ENCODE results near the gene SNX25.
"Not testable (repeated sequence)": the region's sequence is repeated elsewhere in the genome, so short reads cannot be mapped to it uniquely, and the experiment has no call there.

Gene SNX25

GRCh38 chr4:185334326-185334725, 124.9 kb downstream of the SNX25 start:
- in situ Hi-C loops (cut with MboI; ENCODE audit: low sequenced_read_pairs), result no loop called here

- in situ Hi-C loops (cut with MboI; ENCODE audit: low sequenced_read_pairs), result no loop called here
Measured at GRCh38 chr4:185335579-185335978, 126.2 kb downstream of the SNX25 start.

- in situ Hi-C loops (cut with MboI; ENCODE audit: low sequenced_read_pairs), result no loop called here
Measured at GRCh38 chr4:185339941-185340340, 130.5 kb downstream of the SNX25 start.

- in situ Hi-C loops (cut with MboI; ENCODE audit: low sequenced_read_pairs), result no loop called here
Measured at GRCh38 chr4:185341377-185341776, 132.0 kb downstream of the SNX25 start.

GRCh38 chr4:185341841-185342240, 132.4 kb downstream of the SNX25 start:
- in situ Hi-C loops (cut with MboI; ENCODE audit: low sequenced_read_pairs), result no loop called here

- in situ Hi-C loops (cut with MboI; ENCODE audit: low sequenced_read_pairs), result no loop called here
Measured at GRCh38 chr4:185343726-185344581, 134.6 kb downstream of the SNX25 start.

- in situ Hi-C loops (cut with MboI; ENCODE audit: low sequenced_read_pairs), result no loop called here
Measured at GRCh38 chr4:185344743-185345538, 135.5 kb downstream of the SNX25 start.

GRCh38 chr4:185346975-185347601, 137.7 kb downstream of the SNX25 start:
- in situ Hi-C loops (cut with MboI; ENCODE audit: low sequenced_read_pairs), result no loop called here

GRCh38 chr4:185351691-185352090, 142.3 kb downstream of the SNX25 start:
- in situ Hi-C loops (cut with MboI; ENCODE audit: low sequenced_read_pairs), result no loop called here

- in situ Hi-C loops (cut with MboI; ENCODE audit: low sequenced_read_pairs), result no loop called here
Measured at GRCh38 chr4:185352202-185352601, 142.8 kb downstream of the SNX25 start.

- in situ Hi-C loops (cut with MboI; ENCODE audit: low sequenced_read_pairs), result no loop called here
Measured at GRCh38 chr4:185352741-185353140, 143.3 kb downstream of the SNX25 start.

- in situ Hi-C loops (cut with MboI; ENCODE audit: low sequenced_read_pairs), result no loop called here
Measured at GRCh38 chr4:185357211-185357610, 147.8 kb downstream of the SNX25 start.

- in situ Hi-C loops (cut with MboI; ENCODE audit: low sequenced_read_pairs), result no loop called here
Measured at GRCh38 chr4:185357733-185358440, 148.5 kb downstream of the SNX25 start.

- in situ Hi-C loops (cut with MboI; ENCODE audit: low sequenced_read_pairs), result no loop called here
Measured at GRCh38 chr4:185358514-185358913, 149.1 kb downstream of the SNX25 start.

GRCh38 chr4:185358959-185359358, 149.6 kb downstream of the SNX25 start:
- in situ Hi-C loops (cut with MboI; ENCODE audit: low sequenced_read_pairs), result no loop called here

- in situ Hi-C loops (cut with MboI; ENCODE audit: low sequenced_read_pairs), result no loop called here
Measured at GRCh38 chr4:185359767-185360446, 150.5 kb downstream of the SNX25 start.

GRCh38 chr4:185361872-185362271, 152.5 kb downstream of the SNX25 start:
- in situ Hi-C loops (cut with MboI; ENCODE audit: low sequenced_read_pairs), result no loop called here

GRCh38 chr4:185362570-185362969, 153.2 kb downstream of the SNX25 start:
- in situ Hi-C loops (cut with MboI; ENCODE audit: low sequenced_read_pairs), result not testable (repeated sequence)

GRCh38 chr4:185363251-185363650, 153.9 kb downstream of the SNX25 start:
- in situ Hi-C loops (cut with MboI; ENCODE audit: low sequenced_read_pairs), result no loop called here

- in situ Hi-C loops (cut with MboI; ENCODE audit: low sequenced_read_pairs), result no loop called here
Measured at GRCh38 chr4:185364886-185365285, 155.5 kb downstream of the SNX25 start.
